Measurements from ENCODE around the gene SDF4.

The SDF4 gene

GRCh38 chr1:1210726-1211540 lies 20.9 kb downstream of the SDF4 start:
- no peak for DNase-seq

- no peak for DNase-seq
Measured at GRCh38 chr1:1208713-1209433, 22.9 kb downstream of the SDF4 start.

- no peak for DNase-seq
Measured at GRCh38 chr1:1207571-1207892, 24.3 kb downstream of the SDF4 start.

- DNase-seq = no peak
Measured at GRCh38 chr1:1206966-1207531, 24.8 kb downstream of the SDF4 start.

GRCh38 chr1:1206376-1206965 lies 25.3 kb downstream of the SDF4 start, which contains the start of gene TNFRSF18:
Gene TNFRSF18, minus strand, starts transcription at chr1:1206592. Its CDS starts 21 bp downstream, at chr1:1206571.
- no peak for DNase-seq

- DNase-seq = no peak
Measured at GRCh38 chr1:1205769-1206375, 25.9 kb downstream of the SDF4 start.

- no peak for DNase-seq
Measured at GRCh38 chr1:1204998-1205768, 26.6 kb downstream of the SDF4 start.

GRCh38 chr1:1204425-1204920 lies 27.3 kb downstream of the SDF4 start:
- no peak for DNase-seq

GRCh38 chr1:1203561-1204424 lies 28.0 kb downstream of the SDF4 start:
- DNase-seq = no peak

GRCh38 chr1:1202831-1203560 lies 28.8 kb downstream of the SDF4 start:
- DNase-seq = no peak

- DNase-seq = peak; percentile 82 to 90
Measured at GRCh38 chr1:1200876-1201810, 30.7 kb downstream of the SDF4 start.

GRCh38 chr1:1199961-1200875 lies 31.6 kb downstream of the SDF4 start:
- DNase-seq = no peak

GRCh38 chr1:1199141-1199960 lies 32.5 kb downstream of the SDF4 start:
- no peak for DNase-seq

GRCh38 chr1:1198423-1199140 lies 33.2 kb downstream of the SDF4 start:
- no peak for DNase-seq

GRCh38 chr1:1197551-1198422 lies 34.0 kb downstream of the SDF4 start:
- no peak for DNase-seq

GRCh38 chr1:1197188-1197500 lies 34.7 kb downstream of the SDF4 start:
- no peak for DNase-seq
